Hypothalamus (tissue), 51 donors: ENCODE measurements around the gene MYL6B.

Source experiments
- DNase-seq, 51 donors: peaks; one replicate each; lab custom pipeline; 2025; lab: John Stamatoyannopoulos, UW

Gene MYL6B

DNA sequence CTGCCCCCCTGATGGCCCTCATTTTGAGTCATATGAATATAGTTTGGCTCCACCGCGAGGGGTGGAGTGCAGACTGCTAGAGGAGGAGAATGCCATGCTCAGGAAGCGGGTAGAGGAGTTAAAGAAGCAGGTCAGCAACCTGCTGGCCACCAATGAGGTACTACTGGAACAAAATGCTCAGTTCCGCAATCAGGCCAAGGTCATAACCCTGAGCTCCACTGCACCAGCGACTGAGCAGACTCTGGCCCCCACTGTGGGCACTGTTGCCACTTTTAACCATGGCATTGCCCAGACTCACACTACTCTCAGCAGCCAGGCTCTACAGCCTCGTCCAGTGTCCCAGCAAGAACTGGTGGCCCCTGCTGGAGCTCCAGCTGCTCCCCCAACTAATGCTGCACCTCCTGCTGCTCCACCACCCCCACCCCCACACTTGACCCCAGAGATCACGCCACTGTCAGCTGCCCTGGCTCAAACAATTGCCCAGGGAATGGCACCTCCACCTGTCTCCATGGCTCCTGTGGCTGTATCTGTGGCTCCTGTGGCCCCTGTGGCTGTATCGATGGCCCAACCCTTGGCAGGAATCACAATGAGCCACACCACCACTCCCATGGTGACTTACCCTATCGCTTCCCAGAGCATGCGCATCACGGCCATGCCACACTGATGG is 31.1 kb upstream of the MYL6B start:
- no peak for DNase-seq

DNA sequence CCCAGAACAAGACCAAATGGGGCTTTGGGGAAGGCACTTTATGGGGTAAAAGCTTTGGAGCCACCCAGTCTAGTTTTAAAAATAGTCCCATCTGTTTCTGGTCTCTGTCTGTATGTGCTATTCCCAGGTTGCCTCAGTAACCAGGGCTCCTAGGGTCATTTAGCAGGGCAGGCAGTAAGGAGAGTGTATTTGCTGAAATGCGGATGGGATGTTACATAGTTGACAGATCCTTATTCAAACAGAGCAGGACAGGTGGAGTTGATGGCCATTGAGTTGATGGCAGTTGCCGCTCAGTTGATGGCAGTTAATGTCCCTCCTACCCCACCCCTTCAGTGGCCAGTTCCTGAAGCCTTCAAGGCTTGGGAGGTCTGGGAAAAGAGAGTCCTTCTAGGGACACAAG is 29.8 kb upstream of the MYL6B start:
- DNase-seq, result no peak

DNA sequence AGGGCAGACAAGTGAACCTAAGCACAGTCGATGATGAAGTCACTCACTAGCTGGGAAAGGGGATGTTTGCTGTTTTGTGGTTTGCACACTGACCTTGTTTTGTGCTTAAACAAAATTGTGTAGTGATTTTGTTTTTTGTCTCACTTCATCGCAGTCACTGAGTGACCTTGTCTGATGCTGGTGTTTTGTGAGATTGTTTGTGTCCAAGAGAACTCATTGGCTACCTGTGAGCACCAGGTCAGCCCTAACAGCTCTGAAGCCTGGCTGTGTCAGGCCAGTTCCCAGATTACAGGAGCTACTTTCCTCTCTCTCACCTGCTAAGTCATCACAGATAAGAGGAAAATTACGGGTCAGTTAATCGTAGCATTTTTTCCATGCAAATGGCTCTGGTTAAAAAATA is 28.3 kb upstream of the MYL6B start:
- DNase-seq, result no peak

DNA sequence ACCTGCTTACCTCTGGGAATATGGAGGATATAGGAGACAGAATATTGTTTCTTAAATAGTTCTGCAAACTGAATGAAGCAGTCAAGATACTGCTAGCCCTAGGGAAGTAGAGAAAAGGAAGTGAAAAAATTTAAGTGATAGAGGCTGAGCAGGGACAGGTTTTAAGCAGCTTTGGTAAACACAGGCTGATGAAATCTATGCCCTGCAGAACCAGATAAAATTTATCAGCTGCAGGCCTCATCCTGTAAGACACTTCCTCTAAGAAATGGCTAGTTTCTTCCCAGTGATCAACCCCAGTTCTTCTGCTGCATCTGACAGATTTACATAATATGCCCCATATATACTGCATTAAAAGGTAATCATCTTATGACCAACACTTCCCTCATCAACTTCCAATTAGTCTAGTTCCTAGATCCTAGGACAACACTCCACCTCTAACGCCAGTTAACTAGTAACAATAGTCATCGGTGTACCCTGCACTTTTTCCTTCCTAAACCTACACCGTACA is 25.6 kb upstream of the MYL6B start:
- DNase-seq, result peak in 2 of 51 donors; percentile 4 to 38

DNA sequence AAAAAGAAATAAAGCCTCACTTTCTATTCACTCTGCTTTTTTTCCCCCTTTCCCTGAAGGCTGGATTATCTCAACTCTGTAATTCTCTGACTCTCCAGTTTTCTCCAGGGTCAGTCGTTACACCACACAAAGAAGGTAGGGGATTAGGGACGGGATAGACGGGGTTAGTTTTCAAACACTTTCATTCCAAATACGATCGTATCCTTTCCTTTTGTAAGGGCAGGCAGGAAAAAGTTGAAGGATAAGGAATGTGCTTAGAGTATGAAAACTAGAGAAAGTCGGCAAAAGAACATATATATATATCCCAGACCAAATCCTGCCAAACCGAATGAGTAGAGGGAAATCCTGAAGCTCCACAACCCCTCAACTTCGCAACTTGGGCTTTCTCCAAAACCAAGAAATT is 24.9 kb upstream of the MYL6B start:
- no peak for DNase-seq

DNA sequence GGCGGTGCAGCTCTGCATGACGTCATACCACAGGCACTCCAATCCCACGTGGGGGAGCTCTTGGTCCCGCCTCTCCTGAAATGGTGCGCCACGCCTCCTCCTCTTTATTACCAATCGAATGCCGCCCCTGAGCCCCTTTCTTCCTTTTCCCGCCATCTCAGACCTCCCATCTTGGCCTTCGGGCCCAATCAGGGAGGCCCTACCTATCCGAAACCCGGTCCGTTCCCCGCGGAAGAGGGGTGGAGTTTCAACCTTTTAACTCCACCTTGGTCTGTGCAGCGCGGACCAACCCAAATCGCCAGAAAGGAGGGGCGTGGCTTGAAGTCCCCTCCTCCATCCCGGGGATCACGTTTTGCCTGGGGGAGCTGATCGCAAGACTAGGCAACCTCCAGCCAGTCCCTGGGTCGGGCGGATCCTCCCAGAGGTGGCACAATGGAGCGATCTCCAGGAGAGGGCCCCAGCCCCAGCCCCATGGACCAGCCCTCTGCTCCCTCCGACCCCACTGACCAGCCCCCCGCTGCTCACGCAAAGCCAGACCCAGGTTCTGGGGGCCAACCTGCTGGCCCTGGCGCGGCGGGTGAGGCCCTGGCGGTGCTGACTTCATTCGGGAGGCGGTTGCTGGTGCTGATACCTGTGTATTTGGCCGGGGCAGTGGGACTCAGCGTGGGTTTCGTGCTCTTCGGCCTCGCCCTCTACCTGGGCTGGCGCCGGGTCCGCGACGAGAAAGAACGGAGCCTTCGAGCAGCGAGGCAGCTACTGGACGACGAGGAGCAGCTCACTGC is 24.3 kb upstream of the MYL6B start, which contains the start of gene ESYT1:
Gene ESYT1 (plus strand): TSS at position 380 of the 782 bp plus-strand sequence. CDS start 53 bp downstream, at position 433.
- DNase-seq, result peak; percentile 57 to 99 (median 92)

DNA sequence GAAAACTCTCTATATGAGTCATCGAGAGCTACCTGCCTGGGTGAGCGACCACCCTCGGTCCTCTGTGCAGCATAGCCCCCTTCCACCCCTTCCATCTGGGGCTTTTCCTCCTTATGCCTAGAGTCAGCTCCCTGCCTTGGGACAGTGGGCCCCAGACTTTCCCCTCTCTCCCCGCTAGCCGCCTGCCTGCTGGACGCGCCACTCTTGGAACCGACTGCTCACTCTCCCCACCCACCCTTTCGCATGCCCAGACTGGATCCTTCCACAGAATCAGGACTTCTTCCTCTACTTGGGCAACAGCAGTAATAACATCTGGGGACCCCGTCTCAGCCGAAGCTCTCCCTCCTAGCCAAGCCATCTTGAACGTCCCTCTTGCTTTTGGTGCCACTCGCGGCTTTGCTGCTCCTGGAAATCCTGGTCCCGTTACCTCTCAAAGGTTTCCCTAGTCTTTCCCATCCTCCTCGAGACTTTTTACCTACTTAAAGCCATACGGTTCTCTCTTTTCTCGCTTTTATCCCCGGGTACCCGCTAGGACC is 23.6 kb upstream of the MYL6B start:
- DNase-seq, result peak in 17 of 51 donors; percentile 8 to 55 (median 33)

DNA sequence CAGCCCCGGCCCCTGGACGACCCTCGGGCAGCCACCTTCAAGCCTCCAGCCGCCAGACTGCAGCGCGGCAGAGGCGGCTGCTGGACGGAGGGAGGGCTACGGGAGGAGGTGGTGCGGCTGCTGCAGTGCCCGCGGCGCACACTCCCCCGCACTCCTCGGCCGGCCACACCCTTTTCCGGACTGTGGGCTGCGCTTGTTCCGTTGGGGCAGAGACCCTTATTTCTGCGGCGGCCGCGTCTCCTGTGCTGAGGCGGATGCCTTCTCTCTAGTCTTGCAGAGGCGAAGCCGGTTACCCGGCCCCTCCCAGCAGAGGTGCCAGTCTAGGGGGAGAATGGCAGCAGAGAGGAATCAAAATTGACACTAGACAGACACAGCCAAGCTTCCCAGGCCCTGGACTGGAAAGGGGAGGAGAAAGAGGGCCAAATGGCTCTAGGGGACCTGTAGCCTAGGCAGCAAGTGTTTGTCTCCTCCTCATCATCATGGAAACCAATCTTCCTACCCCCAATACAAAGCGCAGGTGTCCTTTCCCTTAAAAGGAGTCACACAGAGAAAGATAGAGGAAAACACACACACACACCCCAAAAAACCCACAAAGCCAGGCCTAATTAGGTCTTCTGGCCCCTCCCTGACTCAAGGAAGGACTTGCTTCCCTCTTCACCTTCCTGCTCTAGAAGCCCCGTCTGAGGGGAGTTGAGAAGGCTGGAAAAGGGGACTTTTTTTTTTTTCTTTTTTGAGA is 23.0 kb upstream of the MYL6B start:
- peak in 23 of 51 donors; percentile 13 to 55 (median 32) for DNase-seq

DNA sequence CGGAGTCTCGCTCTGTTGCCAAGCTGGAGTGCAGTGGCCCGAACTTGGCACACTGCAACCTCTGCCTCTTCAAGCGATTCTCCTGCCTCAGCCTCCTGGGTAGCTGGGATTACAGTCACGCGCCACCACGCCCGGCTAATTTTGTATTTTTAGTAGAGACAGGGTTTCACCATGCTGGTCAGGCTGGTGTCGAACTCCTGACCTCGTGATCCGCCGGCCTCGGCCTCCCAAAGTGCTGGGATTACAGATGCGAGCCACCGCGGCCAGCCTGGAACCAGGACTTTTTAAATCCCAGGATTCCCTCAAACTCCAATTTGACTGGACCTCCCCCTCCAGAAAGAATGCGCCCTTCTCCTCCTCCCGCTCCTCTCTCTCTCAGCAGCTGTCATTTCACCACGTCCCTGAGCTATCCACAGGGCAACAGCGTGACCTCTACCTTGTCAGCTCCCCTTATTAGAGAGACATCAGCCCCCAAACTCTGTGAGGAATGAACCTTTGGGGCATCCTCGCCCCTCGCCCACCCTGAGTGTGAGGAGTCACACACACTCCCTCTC is 22.4 kb upstream of the MYL6B start:
- peak in 1 of 51 donors; percentile 3 for DNase-seq

DNA sequence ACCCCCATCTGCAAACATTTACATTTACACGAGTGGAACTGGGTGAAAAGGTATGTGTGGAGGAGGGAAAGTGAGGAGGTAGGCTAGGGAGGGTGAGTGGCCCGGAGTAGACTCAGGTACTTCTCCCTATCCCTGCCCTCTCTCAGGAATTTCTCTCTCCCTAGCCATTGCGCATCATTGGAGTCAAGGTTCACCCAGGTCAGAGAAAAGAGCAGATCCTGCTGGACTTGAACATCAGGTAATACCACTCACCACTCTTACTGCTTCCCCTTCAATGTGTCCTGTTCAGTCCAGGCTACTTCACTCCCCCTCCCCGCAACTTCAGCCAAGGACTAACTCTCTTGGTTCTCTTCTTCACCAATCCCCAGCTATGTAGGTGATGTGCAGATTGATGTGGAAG is 21.5 kb upstream of the MYL6B start:
- DNase-seq, result no peak

DNA sequence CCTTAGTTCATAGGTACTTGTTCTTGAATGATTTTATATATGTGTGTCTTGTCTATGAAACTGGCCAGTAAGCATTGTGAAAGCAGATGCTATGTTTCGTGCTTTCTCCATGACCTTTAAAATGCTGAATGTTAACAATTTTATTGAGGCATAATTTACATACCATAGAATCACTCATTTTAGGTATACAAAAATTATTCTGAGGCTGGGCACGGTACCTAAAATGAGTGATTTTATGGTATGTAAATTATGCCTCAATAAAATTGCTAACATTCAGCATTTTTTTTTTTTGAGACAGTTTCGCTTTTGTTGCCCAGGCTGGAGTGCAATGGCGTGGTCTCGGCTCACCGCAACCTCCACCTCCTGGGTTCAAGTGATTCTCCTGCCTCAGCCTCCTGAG is 17.5 kb upstream of the MYL6B start:
- DNase-seq, result no peak

DNA sequence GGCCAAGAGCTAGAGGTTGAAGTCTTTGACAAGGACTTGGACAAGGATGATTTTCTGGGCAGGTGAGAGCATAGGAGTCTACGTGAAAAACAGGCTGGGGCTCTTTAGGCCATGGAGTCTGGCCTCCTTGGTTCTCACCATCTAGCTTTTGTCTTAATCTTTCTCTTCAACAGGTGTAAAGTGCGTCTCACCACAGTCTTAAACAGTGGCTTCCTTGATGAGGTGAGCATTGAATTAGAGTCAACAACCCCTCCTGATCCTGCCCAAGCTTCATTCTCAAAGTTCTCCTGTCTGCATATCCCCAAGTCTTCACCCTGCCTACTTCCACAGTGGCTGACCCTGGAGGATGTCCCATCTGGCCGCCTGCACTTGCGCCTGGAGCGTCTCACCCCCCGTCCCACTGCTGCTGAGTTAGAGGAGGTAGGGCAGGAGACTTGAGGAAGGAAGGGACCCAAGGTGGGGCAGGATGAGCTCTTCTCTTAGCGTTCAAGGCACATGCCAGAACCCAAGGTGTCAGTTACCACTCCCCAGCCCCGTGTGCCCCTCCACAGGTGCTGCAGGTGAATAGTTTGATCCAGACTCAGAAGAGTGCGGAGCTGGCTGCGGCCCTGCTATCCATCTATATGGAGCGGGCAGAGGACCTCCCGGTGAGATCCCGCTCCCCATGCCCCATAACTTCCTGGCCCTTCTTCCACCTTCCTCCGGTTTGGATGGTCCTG is 14.4 kb upstream of the MYL6B start:
- DNase-seq, result no peak

DNA sequence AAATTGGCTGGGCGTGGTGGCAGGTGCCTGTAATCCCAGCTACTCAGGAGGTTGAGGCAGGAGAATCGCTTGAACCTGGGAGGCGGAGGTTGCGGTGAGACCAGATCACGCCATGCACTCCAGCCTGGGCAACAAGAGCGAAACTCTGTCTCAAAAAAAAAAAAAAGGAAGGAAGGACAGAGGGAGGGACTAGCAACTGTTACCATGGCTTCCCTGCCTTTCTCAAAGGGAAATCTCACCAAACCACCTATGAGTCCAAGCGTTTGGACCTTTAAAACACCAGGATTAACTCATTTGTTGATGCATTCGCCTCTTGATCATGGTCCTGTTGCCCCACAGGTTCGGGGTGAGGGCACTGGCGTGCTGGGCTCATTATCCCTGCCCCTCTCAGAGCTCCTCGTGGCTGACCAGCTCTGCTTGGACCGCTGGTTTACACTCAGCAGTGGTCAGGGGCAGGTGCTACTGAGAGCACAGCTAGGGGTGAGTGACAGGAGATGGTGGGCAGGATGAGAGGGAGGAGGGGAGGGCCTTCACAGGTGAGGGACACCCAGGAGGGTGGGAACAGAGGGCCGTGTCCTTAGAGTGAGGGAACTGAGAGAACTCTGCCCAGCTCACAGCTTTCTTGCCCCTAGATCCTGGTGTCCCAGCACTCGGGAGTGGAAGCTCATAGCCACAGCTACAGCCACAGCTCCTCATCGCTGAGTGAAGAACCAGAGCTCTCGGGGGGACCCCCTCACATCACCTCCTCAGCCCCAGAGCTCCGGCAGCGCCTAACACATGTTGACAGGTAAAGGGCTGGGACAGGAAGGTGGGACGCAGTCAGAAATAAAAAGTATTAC is 10.2 kb upstream of the MYL6B start:
- no peak for DNase-seq

DNA sequence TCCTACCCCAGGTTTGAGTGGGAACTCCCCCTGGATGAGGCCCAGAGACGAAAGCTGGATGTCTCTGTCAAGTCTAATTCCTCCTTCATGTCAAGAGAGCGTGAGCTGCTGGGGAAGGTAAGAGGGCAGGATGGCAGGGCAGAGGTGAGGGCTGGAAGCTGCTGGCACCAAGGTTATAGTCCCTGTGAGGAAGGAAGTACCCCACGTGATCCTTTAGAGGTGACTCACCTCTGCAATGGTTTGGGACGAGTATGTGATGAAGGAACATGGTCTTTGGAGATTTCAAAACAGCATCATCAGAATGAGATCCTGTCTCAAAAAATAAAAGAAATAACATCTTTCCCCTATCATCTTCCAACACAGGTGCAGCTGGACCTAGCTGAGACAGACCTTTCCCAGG is 9.2 kb upstream of the MYL6B start:
- DNase-seq, result no peak

DNA sequence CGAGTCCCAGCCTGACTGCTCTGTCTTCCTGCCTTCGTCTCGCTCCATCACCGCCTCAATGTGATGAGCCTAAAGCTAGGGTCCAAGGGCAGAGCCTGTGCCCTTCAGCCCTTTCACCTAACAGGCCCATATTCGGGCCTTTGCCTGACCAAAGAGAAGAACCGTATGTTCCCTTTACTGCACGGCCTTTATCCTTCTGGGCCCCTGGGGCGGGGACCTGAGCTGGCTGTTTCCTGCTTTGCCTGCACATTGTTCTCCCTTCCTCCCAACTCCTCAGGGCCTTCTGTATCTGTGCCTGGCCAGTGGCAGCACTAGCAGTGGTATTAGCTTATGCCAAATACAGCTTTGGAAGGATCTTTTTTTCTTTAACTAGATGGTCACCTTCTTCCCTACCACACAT is 8.5 kb upstream of the MYL6B start:
- no peak for DNase-seq

DNA sequence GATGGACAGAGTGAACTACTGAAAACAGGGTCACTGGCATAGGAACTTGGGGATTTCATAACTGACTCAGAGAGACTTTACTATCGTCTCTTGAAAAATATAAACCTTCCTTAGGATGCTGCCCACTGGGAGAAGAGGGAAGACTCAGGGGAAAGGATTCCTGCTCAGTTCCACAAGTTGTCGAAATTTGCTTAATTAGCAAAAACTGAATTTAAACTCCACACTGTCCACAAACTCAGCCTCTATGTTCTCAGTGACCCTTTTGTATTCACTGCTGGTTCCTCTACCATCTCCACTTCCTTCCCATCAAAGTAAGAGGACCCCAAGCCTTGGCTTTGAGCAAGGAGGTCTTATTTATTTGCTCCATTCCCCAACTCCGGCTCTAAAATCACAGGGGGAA is 7.2 kb upstream of the MYL6B start:
- DNase-seq, result no peak

DNA sequence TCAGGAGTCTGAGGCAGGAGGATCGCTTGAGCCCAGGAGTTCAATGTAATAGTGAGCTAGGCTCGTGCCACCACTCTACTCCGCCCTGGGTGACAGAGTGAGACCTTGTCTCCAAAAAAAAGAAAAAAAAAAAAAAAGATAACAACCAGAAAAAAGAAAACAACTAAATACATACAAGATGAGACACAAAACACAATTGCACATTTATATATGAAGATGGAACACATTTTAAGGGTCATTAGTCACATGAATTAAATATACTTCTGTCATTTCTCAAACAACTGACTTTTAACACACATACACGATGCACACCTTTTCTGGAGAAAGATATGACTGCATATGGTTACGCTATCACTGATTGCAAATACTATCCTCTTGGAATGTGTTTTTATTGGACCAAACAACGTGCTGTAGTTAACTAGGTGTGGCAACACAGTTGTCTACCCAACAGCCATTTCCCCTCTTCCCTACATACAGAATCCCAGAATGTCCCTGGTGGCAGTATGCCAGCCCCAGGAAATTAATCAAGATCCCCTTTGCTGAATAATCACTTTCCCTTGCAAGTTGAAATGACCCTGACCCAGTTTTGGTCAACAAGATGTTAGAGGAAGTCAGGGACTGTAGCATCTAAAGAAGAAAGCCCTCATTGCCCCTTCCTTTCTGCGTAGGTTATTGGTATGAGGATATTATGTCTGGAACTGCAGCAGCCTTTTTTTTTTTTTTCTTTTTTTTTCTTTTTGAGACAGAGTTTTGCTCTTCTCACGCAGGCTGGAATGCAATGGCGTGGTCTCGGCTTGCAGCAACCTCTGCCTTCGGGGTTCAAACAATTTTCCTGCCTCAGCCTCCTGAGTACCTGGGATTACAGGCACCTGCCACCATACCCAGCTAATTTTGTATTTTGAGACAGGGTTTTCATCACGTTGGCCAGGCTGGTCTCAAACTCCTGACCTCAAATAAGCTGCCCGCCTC is 5.6 kb upstream of the MYL6B start:
- DNase-seq, result no peak

DNA sequence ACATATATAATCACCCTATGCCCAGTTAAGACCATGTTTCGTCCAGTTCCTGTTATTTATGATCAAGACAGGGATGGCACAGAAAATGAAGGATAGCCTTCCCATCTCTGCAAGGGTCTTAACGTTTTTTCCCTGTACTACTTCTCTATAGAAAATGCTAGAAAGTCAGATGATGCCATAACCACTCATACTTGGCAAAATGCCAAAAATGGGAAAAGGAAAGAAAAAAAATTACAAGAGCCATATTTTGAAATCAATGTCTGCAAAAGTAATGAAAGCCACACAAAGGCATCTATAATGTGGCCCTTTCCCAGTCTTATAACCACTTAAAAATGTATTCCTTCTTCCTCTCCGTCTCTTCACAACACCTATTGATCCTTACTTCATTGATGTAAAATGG is 1.8 kb upstream of the MYL6B start:
- DNase-seq, result no peak
